Measurements from ENCODE around the gene CD93.

CD93 gene

DNA sequence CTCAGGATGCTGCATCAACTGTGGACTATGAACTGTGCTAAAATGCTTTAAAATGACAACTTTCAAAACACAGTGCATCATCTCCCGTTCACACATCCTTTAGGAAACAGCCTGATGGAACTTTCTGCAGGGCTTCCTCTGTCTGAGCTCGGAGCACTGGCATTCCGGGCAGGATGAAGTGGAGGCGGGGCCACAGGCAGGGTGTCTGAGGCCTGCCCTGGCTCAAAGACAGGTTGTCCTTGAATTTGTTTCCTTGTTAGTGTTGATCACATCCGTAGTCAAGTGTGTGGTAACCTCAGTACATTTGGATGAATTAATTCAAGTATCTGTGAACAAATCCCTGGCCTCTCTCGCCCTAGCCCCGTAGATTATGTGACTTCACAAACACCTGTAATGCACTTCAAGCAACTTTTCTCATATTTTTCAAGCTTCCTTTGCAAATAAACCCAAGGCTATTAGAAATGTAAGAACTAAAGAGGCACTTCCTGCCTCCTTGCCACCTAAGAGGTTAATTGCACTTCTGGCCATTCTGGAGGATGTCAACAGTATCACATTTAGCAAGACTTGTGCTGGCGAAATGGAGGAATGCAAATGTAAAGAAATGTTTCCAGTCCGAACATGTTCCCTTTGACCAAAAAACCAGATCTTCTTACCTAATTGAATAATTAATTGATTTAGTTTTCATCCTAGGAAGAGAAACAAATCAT is 3.1 kb downstream of the CD93 start:
- DNase-seq, result no peak

DNA sequence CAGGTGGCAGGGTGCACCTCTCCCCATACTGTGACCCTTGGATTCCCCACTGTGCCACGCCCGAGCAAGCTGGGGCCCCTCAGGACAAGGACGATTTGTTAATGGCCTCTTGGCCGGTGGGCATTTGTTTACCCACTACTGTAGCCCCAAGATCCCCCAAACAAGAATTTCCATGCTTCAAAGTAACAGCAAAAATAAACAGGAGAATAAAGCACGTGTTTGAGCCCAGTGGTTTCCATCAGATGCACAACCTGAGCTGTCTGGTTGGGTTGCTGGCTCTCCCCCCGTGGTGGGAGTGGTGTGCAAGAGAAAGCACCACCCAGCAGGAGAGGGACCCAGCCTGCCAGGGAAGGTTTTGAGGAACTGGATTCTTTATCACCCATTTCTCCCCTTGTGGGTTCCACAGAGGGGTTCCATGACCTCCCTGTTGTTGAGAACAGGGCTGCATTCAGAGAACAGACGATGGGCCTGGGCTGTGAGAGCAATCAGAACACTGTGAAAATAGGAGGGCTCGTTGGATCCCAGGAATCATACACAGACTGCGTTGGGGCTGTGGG is 4.8 kb downstream of the CD93 start:
- DNase-seq, result no peak

DNA sequence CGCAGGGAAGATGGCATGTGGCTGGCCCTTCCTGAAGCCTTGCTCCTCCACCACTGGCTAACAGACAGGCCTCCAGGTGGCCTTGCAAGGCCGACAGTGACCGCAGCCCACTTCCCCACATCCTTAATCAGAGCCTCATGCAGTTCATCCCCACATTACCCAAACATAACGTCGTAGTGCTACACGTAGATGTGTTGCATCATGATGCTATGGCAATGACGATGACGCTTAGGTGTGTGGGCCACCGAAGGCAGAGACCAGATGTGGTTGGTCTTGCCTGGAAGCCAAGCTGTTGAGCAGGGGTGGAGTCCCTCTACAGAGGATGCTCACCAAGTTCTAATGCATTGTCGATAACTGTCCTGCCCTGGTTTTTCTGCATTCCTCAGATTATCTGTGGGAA is 5.6 kb downstream of the CD93 start:
- DNase-seq, result no peak

GRCh38 chr20:23079926-23080325 is 6.2 kb downstream of the CD93 start:
- DNase-seq, result no peak

- DNase-seq, result no peak
These were observed 7.1 kb downstream of the CD93 start for GRCh38 chr20:23079016-23079351.

GRCh38 chr20:23078351-23079015 is 7.6 kb downstream of the CD93 start:
- DNase-seq, result no peak

- DNase-seq, result no peak
These were observed 8.8 kb downstream of the CD93 start for GRCh38 chr20:23077277-23077676.

- no peak for DNase-seq
These were observed 12.1 kb downstream of the CD93 start for GRCh38 chr20:23074052-23074451.

GRCh38 chr20:23072892-23073586 is 13.1 kb downstream of the CD93 start:
- no peak for DNase-seq

- DNase-seq, result no peak
These were observed 14.1 kb downstream of the CD93 start for GRCh38 chr20:23071996-23072395.

DNA sequence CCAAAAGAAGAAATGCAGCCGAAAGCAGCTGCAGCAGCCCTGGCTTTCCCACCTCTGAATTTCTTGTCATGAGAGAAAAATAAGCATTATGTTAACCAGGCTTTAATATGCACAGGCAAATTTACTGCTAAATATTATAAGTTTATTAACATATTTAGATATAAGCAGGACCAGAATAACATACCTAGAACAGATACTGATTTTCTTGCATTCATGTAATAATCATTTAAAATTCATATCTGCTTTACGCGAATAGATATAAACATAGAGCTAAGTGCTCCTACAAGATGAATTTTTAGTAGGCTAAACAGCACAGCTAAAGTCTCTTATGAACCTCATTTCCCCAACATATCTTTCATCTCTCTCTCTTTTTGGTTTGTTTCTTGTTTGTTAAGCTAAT is 14.7 kb downstream of the CD93 start:
- DNase-seq, result no peak

- DNase-seq, result no peak
These were observed 17.0 kb downstream of the CD93 start for GRCh38 chr20:23069108-23069507.

DNA sequence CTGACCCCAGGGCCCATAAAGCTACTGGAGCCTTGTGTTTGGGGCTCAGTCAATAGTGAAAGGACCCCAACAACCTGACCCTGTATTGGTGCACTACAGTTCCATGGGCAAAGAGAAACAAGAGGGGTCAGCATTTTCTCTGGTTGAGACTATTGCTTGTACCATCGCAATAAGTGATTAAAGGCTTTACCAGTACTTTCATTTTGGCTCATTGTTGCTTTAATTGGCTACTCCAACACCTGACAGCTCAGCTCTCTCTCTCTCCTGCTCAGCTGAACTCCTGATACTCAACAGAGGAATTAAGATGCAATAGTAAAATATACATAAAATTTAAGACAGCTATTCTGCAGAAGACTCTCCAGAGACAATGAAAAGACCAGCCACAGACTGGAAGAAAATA is 17.8 kb downstream of the CD93 start:
- no peak for DNase-seq

DNA sequence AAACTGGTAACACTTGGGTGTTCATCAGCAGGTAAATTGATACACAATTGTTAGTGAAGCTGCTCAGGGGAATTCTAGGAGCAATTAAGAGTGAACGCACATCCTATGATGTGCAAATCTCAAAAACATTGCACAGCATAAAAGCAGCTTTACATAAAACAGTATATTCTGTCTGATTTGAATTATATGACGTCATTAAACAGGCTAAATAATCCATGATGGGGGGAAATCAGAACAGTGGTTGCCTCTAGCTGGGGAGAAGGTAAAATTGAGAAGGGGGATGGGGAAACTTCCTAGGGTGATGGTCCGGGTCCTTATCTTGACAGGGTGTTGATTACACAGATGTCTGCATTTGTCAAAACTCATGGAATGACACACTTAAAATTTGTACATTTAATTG is 19.4 kb downstream of the CD93 start:
- DNase-seq, result no peak

GRCh38 chr20:23065266-23066201 is 20.6 kb downstream of the CD93 start:
- no peak for DNase-seq

GRCh38 chr20:23063581-23063980 is 22.5 kb downstream of the CD93 start:
- no peak for DNase-seq

DNA sequence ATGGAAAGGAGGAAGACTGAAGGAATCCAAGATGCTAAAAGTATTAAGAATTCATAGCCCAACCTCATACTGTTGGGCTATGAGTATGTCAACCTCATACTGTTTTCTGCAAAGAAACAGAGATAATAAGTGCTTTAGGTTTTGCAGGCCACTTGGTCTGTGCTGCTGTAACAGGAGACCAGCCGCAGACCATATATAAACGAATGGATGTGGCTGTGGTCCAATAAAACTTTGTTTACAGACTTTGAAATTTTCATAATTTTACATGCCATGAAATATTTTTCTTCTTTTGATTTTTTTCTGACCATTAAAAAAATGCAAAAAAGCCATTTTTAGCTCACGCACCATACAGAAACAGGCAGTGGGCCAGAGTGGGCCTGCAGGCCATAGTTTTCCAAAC is 23.0 kb downstream of the CD93 start:
- no peak for DNase-seq

GRCh38 chr20:23062632-23063031 is 23.5 kb downstream of the CD93 start:
- no peak for DNase-seq

DNA sequence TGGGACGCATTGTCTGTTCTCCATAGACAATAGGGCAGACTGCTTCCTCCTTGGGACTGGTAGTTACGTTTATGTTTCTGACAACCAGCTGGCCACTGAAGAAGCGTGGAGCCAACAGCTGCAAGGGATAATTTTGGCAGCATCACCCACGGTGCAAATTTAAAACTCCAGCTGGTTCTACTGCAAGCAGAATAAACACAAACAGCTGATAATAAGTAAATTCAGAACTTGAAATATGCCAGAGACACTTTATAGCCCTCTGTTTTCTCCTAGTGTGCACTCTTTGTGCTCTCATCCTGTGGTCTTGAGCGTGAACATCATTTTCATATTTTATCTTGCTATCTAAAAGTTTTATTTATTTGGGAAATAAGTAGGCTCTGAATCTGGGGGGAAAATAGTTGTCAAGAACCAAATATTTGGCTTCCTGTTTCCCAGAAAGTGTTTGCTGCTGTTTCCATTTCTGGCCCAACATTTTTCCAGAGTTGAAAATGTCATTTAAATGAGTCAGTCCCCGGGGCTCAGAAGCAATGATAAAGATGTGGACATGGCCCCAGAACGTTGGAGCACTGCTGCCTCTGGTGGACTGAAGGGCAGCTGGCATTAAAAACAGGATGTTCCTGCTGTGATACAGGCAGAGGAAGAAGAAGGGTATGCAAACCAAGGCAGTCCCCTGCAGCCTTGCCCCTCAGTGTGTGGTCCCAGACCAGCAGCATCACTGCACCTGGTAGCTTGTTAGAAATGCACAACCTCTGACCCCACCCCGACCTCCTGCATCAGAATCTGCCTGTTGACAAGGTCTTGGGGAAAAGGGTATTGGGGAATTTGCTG is 24.2 kb downstream of the CD93 start:
- DNase-seq, result no peak

DNA sequence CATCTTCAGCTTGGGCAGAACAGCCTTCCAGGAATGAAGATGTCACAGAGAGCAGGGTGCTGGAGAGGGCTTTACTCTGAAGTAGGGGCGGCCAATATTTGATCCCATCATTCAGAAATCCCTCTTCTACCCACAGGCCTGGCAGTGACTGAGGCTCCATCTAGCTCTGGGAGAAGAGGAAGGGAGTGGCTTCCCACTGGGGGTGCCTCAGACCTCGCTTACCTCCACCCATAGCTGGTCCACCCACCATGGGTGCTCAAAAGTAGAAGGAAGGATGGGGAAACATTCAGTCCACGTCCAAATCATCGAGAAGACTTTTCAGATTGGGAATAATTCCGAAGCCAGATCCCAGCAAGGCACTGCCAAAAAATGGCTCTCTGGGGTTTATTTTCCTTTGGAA is 24.9 kb downstream of the CD93 start:
- no peak for DNase-seq

- DNase-seq, result no peak
These were observed 25.5 kb downstream of the CD93 start for GRCh38 chr20:23060629-23061028.

DNA sequence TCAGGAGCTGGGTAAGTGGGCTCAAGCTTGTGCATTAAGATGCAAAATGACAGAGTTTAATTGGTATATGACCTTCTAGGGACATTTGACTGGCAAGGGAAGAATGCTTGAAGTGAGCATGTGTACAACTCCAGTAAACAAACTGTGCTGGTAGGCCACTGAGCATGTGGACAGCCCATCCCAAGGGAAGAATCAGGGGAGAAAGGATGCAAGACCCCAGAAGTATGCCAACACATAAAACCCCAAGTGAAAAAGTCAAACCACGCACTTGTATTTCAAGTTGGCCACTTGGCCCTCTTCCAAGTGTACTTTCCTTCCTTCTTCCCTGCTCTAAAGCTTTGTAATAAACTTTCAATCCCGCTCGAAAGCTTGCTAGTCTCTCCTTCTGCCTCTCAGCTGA is 26.3 kb downstream of the CD93 start:
- DNase-seq, result no peak

Measured in NCI-H345 (cell line).